Heart right ventricle (tissue), 16 donors: Measurements from ENCODE around the gene TOR2A. TPM values are rescaled to one million over a fixed set of nuclear protein-coding genes. Genes with fewer than 3 reads are reported as not detected.

ENCODE experiments used
- ATAC-seq, 8 donors: fragments of 200-7000 bp; cut with Tn5 transposase; one replicate each; pipeline ENCODE4 v1.9.1; 2020; ENCODE audit warnings: mild to moderate bottlenecking in 8 of 8, moderate library complexity in 8 of 8, moderate number of reproducible peaks in 1 of 8
- DNase-seq, 2 donors: peaks; one replicate each; pipeline ENCODE4 v3.0.0-alpha.2; 2020
- H3K27ac ChIP-seq, 10 donors: fragments of 200-600 bp; sonication (generic) in 2 of 10; one replicate each; pipeline versions ENCODE4 v1.5.0 to v1.8.0; 2020 to 2022; ENCODE audit warnings: mild to moderate bottlenecking in 3 of 10
- H3K27me3 ChIP-seq, 7 donors: fragments of 200-600 bp; one replicate each; pipeline ENCODE4 v1.8.0; 2021 to 2022; ENCODE audit warnings: mild to moderate bottlenecking in 2 of 7
- H3K36me3 ChIP-seq, 9 donors: fragments of 200-600 bp; sonication (generic) in 1 of 9; one replicate each; pipeline versions ENCODE4 v1.5.0 to v1.8.0; 2020 to 2022; ENCODE audit warnings: mild to moderate bottlenecking in 2 of 9
- H3K4me1 ChIP-seq, 9 donors: fragments of 200-600 bp; sonication (generic) in 1 of 9; one replicate each; pipeline versions ENCODE4 v1.5.0 to v1.8.0; 2020 to 2022; ENCODE audit warnings: mild to moderate bottlenecking in 4 of 9
- H3K4me3 ChIP-seq, 10 donors: fragments of 200-600 bp; sonication (generic) in 2 of 10; one replicate each; pipeline versions ENCODE4 v1.5.0 to v1.8.0; 2020 to 2022; ENCODE audit warnings: mild to moderate bottlenecking in 7 of 10, moderate library complexity in 2 of 10
- H3K9me3 ChIP-seq, 11 donors: fragments of 200-600 bp in 10 of 11; sonication (generic) in 2 of 11; one replicate each; pipeline versions ENCODE4 v1.5.0 to v1.8.0; 2013 to 2022; ENCODE audit warnings: mild to moderate bottlenecking in 2 of 11, control low read depth in 1 of 11, moderate library complexity in 1 of 11
- CTCF ChIP-seq, 9 donors: fragments of 200-600 bp; sonication (generic) in 2 of 9; IDR thresholded peaks; one replicate each; pipeline versions ENCODE4 v1.5.0 to v1.8.0; 2021 to 2022; ENCODE audit warnings: antibody characterized with exemption in 9 of 9, mild to moderate bottlenecking in 5 of 9, moderate library complexity in 1 of 9
- WGBS, 2 donors: extraction: QIAGEN DNeasy Blood & Tissue Kit; methylation state at CpG; one replicate each; pipeline ENCODE4 v1.1.7; 2013; ENCODE audit warnings: inconsistent platforms in 1 of 2; 5-methylcytosine and 5-hydroxymethylcytosine counted together
- intact Hi-C, 10 donors: fragments of 100-400 bp; cut with DNase I; formaldehyde crosslinking; loops; one replicate each; pipeline versions ENCODE4 v1.11.1 to v1.14.2; 2022
- polyA plus RNA-seq, 2 donors: library from polyadenylated mRNA; stranded (reverse); fragments of 200-250 nt; gene quantifications; one replicate each; pipeline ENCODE4 v1.2.3, GENCODE V29; 2013
- total RNA-seq, 10 donors: library from RNA; stranded (reverse); fragmentation: NEBNext Ultra II Directional in 3 of 10; extraction: Animal tissue kit (Norgen Biotek cat#: 25700) in 3 of 10; gene quantifications; one replicate each; pipeline versions ENCODE4 v1.2.1 to v1.2.4, GENCODE V29; 2021 to 2023
- donor health status: Arrhythmogenic right ventricular cardiomyopathy.
- donor health status: ischemic (EF 13 %, LVEDD 7.1; RV severe dilation, severe dysfunction).
- donor health status: healthy with polysubstance abuse.
- donor health status: DM: no; HTN: yes; CAD: no.
- donor health status: DM: no; HTN: no; CAD: no.
- donor health status: ischemic (EF 25% LVEDD 6.9; RV normal size, moderate dysfunction).
- donor health status: ischemic (EF 25% LVEDD 5.7; RV mildly dilated, moderate dysfunction).
- donor health status: healthy.
- donor health status: DM: yes; HTN: yes; CAD: no.
- donor health status: Ischemic cardiomyopathy.
- donor health status: ischemic (EF 35%, LVEDD 5.7; RV mildly dilated, moderate dysfunction).
- donor health status: nonischemic (EF 11% LVEDD 7.7; RV severe dilation, severe dysfunction).
- donor health status: DM: yes; HTN: yes; CAD: no.
- donor health status: PGD.
- donor health status: ischemic (EF 29% LVEDD 5.4; RV normal size, mild dysfunction).
- donor health status: nonischemic (EF 23%, LVEDD 6.1; RV moderate dilation, normal function).

TOR2A gene
- total and polyA plus RNA-seq, 12 donors: 1.5 to 7.6 (median 2.8) TPM

DNA sequence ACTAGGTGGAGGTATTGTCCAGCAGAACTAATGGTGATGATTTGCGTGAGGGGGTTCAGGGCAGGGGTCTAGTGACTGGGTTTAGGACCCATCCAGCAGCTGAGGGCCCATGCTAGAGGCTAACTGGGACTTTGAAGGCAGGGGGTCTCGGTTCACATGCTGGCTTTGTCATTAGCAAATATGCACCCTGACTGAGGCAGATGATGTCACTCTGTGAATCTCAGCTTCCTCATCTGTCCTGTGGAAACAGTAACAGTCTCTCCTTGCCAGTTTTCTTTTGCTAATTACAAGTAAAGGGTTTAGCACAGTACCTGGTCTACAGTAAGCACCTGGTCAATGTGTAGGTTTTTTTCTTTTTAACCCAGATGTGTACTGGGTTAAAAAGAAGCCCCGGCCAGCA, 38.2 kb upstream of the TOR2A start:
- DNase-seq: no peak
- H3K36me3 ChIP-seq: peaks cover 0 to 18% (median 0%) of the 10 kb centered on the region in 9 donors
- H3K4me1 ChIP-seq: peaks cover under 1 to 59% (median 18%) of the 10 kb centered on the region in 9 donors
- no peak for TF ChIP-seq CTCF (IDR thresholded peaks at IDR 0.05)
- no peaks in the 10 kb centered on the region for H3K27me3 ChIP-seq
- H3K4me3 ChIP-seq: no peak overlapping the region
- intact Hi-C loops: no loop called here
- WGBS, 2 donors: 88 to 93% methylated on average over 3 of the region's 3 CpGs
- no peak overlapping the region for H3K27ac ChIP-seq
- no peaks in the 10 kb centered on the region for H3K9me3 ChIP-seq
- ATAC-seq: no peak

DNA sequence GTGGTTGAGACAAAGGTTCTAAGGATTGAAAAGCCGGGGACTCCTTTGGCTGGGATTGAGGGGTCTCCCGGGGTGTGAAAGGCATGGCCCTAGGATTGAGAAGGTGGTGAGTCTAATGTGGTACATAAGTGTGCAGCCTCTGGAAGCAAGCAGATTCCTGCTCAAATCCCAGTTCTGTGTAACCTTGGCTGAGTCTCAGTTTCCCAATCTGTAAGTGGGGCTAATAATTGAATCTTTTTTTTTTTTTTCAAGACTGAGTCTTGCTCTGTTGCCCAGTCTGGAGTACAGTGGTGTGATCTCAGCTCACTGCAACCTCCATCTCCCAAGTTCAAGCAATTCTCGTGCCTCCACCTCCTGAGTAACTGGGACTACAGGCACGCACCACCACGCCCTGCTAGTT, 37.5 kb upstream of the TOR2A start:
- no peak for TF ChIP-seq CTCF (IDR thresholded peaks at IDR 0.05)
- ATAC-seq (no peak), DNase-seq (no peak)
- H3K36me3 ChIP-seq: peaks cover 0 to 18% (median 0%) of the 10 kb centered on the region in 9 donors
- intact Hi-C loops: no loop called here
- peaks cover 0 to 59% (median 19%) of the 10 kb centered on the region in 9 donors for H3K4me1 ChIP-seq
- 96% methylated on average over 5 of the region's 5 CpGs for WGBS, 2 donors
- no peak overlapping the region for H3K4me3 ChIP-seq
- no peak overlapping the region for H3K27ac ChIP-seq
- no peaks in the 10 kb centered on the region for H3K9me3 ChIP-seq
- H3K27me3 ChIP-seq: no peaks in the 10 kb centered on the region

GRCh38 chr9:127771570-127772189, 36.6 kb upstream of the TOR2A start:
- peaks cover 2 to 62% (median 28%) of the 10 kb centered on the region in 9 donors for H3K4me1 ChIP-seq
- no peaks in the 10 kb centered on the region for H3K9me3 ChIP-seq
- no peak for DNase-seq
- no peaks in the 10 kb centered on the region for H3K27me3 ChIP-seq
- ATAC-seq: no peak
- H3K36me3 ChIP-seq: peaks cover 0 to 24% (median 0%) of the 10 kb centered on the region in 9 donors
- intact Hi-C loops: no loop called here
- 5% methylated on average over 19 of the region's 19 CpGs for WGBS, 2 donors
- H3K27ac ChIP-seq: peak overlapping the region in 7 of 10 donors; percentile 15 to 97 (median 38)
- H3K4me3 ChIP-seq: peak overlapping the region in 9 of 10 donors; percentile 52 to 75 (median 65)
- TF ChIP-seq CTCF (IDR thresholded peaks at IDR 0.05): no peak

DNA sequence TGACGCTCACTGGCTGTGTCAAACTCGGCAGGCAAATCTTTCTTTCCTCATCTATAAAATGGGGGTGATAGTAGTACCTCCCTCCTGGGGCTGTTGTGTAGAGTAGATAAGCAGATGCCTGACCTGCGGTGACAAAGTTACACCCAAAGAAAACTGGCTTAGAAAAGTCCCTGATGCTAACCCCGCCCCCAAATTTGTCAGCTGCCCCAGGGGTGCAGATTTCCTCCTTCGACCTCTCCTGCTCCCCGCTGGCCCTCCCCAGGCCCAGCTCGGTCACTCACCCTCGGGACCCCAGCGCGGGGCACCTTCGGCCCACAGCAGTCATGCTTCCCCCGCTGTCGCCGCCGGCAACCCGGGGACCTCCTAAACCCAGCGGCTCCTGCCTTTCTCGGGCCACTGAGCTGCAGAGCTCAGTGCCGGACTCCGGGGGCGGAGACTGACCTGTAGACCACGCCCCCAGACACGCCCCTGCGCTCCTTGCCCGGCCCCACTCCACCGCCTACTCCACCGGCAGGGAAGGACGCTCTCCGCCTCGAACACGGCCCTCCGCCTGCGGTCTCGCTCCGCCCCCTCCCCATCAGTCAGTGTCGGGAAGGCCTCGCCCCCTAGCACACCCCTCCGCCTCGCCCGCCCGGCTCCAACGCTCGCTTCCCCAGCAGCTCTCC, 35.9 kb upstream of the TOR2A start:
- TF ChIP-seq CTCF (IDR thresholded peaks at IDR 0.05): no peak
- ATAC-seq (peak; percentile 95 to 98 (median 96)), DNase-seq (peak; percentile 99)
- Histone ChIP-seq H3K4me1 (peaks cover 4 to 65% (median 34%) of the 10 kb centered on the region in 9 donors), H3K4me3 (peak overlapping the region; percentile 42 to 75 (median 64)), H3K9me3 (no peaks in the 10 kb centered on the region), H3K27ac (peak overlapping the region; percentile 71 to 97 (median 88)), H3K27me3 (no peaks in the 10 kb centered on the region), H3K36me3 (peaks cover 0 to 30% (median 0%) of the 10 kb centered on the region in 9 donors)
- 2% methylated on average over 43 of the region's 43 CpGs for WGBS, 2 donors
- intact Hi-C loops: no loop called here
